Common myeloid progenitor, CD34-positive (primary cell): ENCODE results near the gene LGR6.
"Not testable (repeated sequence)": the region's sequence is repeated elsewhere in the genome, so short reads cannot be mapped to it uniquely, and the experiment has no call there.

Experiments used
- CTCF ChIA-PET: fragments of 350-600 bp; sonication (Branson Sonifier 250); formaldehyde crosslinking; loops from one replicate; lab custom pipeline; 2021; ENCODE audit warnings: antibody characterized with exemption; lab: Charles Lee
- POLR2A ChIA-PET: fragments of 350-600 bp; sonication (Branson Sonifier 250); formaldehyde crosslinking; loops from one replicate; lab custom pipeline; 2021; ENCODE audit warnings: antibody characterized with exemption; lab: Charles Lee
- DNase-seq, 3 donors: peaks; one replicate each; pipeline versions ENCODE4 v3.0.0 to v3.0.0-alpha.2; 2013
- H3K27ac ChIP-seq, 2 experiments: 1 replicate in 1 of 2; 2 replicates in 1 of 2; pipeline ENCODE4 v1.7.0; 2013; ENCODE audit warnings: inconsistent platforms in 2 of 2, low read length in 2 of 2, mild to moderate bottlenecking in 2 of 2, low read depth in 1 of 2, moderate library complexity in 1 of 2; ENCODE audit not compliant: severe bottlenecking in 2 of 2, insufficient read depth in 1 of 2, poor library complexity in 1 of 2
- H3K27me3 ChIP-seq, 5 experiments: replicated peaks in 2 of 5; 1 replicate in 3 of 5; 2 replicates in 2 of 5; pipeline versions ENCODE4 v1.6.1 to v1.7.0; 2013; ENCODE audit warnings: low read length in 4 of 5, mild to moderate bottlenecking in 2 of 5, moderate library complexity in 2 of 5, inconsistent platforms in 1 of 5; ENCODE audit not compliant: insufficient read depth in 5 of 5, control insufficient read depth in 4 of 5
- H3K36me3 ChIP-seq, 4 experiments: 1 replicate in 2 of 4; 2 replicates in 2 of 4; pipeline versions ENCODE4 v1.6.1 to v1.7.0; 2013; ENCODE audit warnings: low read length in 3 of 4, control low read depth in 1 of 4, mild to moderate bottlenecking in 1 of 4; ENCODE audit not compliant: control insufficient read depth in 4 of 4, insufficient read depth in 4 of 4
- H3K4me1 ChIP-seq, 4 experiments: 1 replicate in 3 of 4; 2 replicates in 1 of 4; pipeline versions ENCODE4 v1.6.1 to v1.7.1; 2013; ENCODE audit warnings: low read length in 3 of 4, mild to moderate bottlenecking in 3 of 4, control low read depth in 1 of 4, inconsistent platforms in 1 of 4, moderate library complexity in 1 of 4; ENCODE audit not compliant: control insufficient read depth in 4 of 4, insufficient read depth in 4 of 4; ENCODE audit errors: control extremely low read depth in 1 of 4
- H3K4me3 ChIP-seq, 7 experiments: 1 replicate in 4 of 7; 2 replicates in 3 of 7; pipeline versions ENCODE4 v1.5.1 to v1.7.0; 2013; ENCODE audit warnings: mild to moderate bottlenecking in 7 of 7, low read length in 6 of 7, moderate library complexity in 6 of 7, inconsistent platforms in 2 of 7, low read depth in 2 of 7, control low read depth in 1 of 7; ENCODE audit not compliant: insufficient read depth in 4 of 7, control insufficient read depth in 1 of 7; ENCODE audit errors: extremely low read depth in 1 of 7
- H3K9me3 ChIP-seq, 5 experiments: 1 replicate in 4 of 5; 2 replicates in 1 of 5; pipeline versions ENCODE4 v1.6.1 to v1.7.1; 2013; ENCODE audit warnings: low read length in 4 of 5, mild to moderate bottlenecking in 2 of 5, inconsistent platforms in 1 of 5, low read depth in 1 of 5, moderate library complexity in 1 of 5; ENCODE audit not compliant: control insufficient read depth in 4 of 5, insufficient read depth in 2 of 5; ENCODE audit errors: control extremely low read depth in 1 of 5
- WGBS: methylation state at CpG from one replicate; pipeline ENCODE4 v1.1.5; 2013; ENCODE audit not compliant: insufficient coverage; 5-methylcytosine and 5-hydroxymethylcytosine counted together

The LGR6 gene

GRCh38 chr1:202348509-202349205, 155.1 kb downstream of the LGR6 start, which contains the start of gene PPP1R12B:
Gene PPP1R12B (plus strand): TSS chr1:202348699. CDS start chr1:202348852, 153 bp downstream.
- Histone ChIP-seq H3K36me3 (peaks cover 0 to 2% (median 0%) of the 10 kb centered on the region in 4 experiments), H3K4me3 (peak within 1 kb of the TSS; percentile 67 to 99 (median 95)), H3K4me1 (peaks cover 5 to 18% (median 14%) of the 10 kb centered on the region in 4 experiments), H3K27ac (peak within 1 kb of the TSS; percentile 42 to 87), H3K9me3 (no peaks in the 10 kb centered on the region), H3K27me3 (no peaks in the 10 kb centered on the region)
- WGBS: 0% methylated on average over 58 of the region's 60 CpGs
- CTCF ChIA-PET: interaction anchor here (1.0 to 1.7 kb wide), 2 partner anchors 17 to 53 kb away, joined by 3 read pairs; no protein-coding TSS in a partner anchor
- POLR2A ChIA-PET: interaction anchor here (0.8 kb wide), 1 partner anchor 12 kb away, joined by 3 read pairs; no protein-coding TSS in a partner anchor
- peak; percentile 97 to 99 (median 99) for DNase-seq

GRCh38 chr1:202349206-202349928, 155.8 kb downstream of the LGR6 start:
- DNase-seq: peak in 2 of 3 donors; percentile 32 to 44
- POLR2A ChIA-PET: interaction anchor here (0.8 kb wide), 1 partner anchor 11 kb away, joined by 3 read pairs; no protein-coding TSS in a partner anchor
- 0% methylated on average over 7 of the region's 12 CpGs for WGBS

GRCh38 chr1:202351725-202352124, 158.1 kb downstream of the LGR6 start:
- WGBS: 80% methylated on average over 2 of the region's 2 CpGs
- peaks cover 0 to 2% (median 0%) of the 10 kb centered on the region in 4 experiments for H3K36me3 ChIP-seq
- H3K27me3 ChIP-seq: no peaks in the 10 kb centered on the region
- H3K9me3 ChIP-seq: no peaks in the 10 kb centered on the region
- H3K4me3 ChIP-seq: no peak overlapping the region
- no peak overlapping the region for H3K27ac ChIP-seq
- CTCF ChIA-PET: no interaction called here
- peaks cover 5 to 18% (median 13%) of the 10 kb centered on the region in 4 experiments for H3K4me1 ChIP-seq
- no peak for DNase-seq
- POLR2A ChIA-PET: no interaction called here

More at GRCh38 chr1:202349206-202349928, 155.8 kb downstream of the LGR6 start:
- Histone ChIP-seq H3K27ac (peak overlapping the region; percentile 42 to 87), H3K36me3 (peaks cover 0 to 2% (median 0%) of the 10 kb centered on the region in 4 experiments), H3K4me1 (peaks cover 5 to 18% (median 13%) of the 10 kb centered on the region in 4 experiments), H3K4me3 (peak overlapping the region; percentile 67 to 99 (median 95)), H3K9me3 (no peaks in the 10 kb centered on the region), H3K27me3 (no peaks in the 10 kb centered on the region)
- CTCF ChIA-PET: interaction anchor here (0.9 to 1.7 kb wide), 3 partner anchors 11 to 216 kb away, joined by 3 read pairs; no protein-coding TSS in a partner anchor

- H3K36me3 ChIP-seq, CTCF ChIA-PET, H3K27me3 ChIP-seq, DNase-seq, H3K4me3 ChIP-seq, POLR2A ChIA-PET, H3K9me3 ChIP-seq, H3K27ac ChIP-seq: not testable (repeated sequence)
- 98% methylated on average over 7 of the region's 11 CpGs for WGBS
- H3K4me1 ChIP-seq: peaks cover 5 to 18% (median 13%) of the 10 kb centered on the region in 4 experiments
Measured at GRCh38 chr1:202352583-202353197, 159.1 kb downstream of the LGR6 start.

GRCh38 chr1:202355944-202356553, 162.4 kb downstream of the LGR6 start:
- DNase-seq: no peak
- Histone ChIP-seq H3K4me3 (no peak overlapping the region), H3K27me3 (no peaks in the 10 kb centered on the region), H3K36me3 (peaks cover 0 to 2% (median 0%) of the 10 kb centered on the region in 4 experiments), H3K27ac (no peak overlapping the region), H3K9me3 (no peaks in the 10 kb centered on the region), H3K4me1 (peaks cover 0 to 2% (median 0%) of the 10 kb centered on the region in 4 experiments)
- POLR2A ChIA-PET: no interaction called here
- CTCF ChIA-PET: interaction anchor here (1.2 kb wide), 1 partner anchor 9 kb away, joined by 3 read pairs; no protein-coding TSS in a partner anchor

- peaks cover 0 to 2% (median 0%) of the 10 kb centered on the region in 4 experiments for H3K4me1 ChIP-seq
- no peak for DNase-seq
- no peak overlapping the region for H3K4me3 ChIP-seq
- no peaks in the 10 kb centered on the region for H3K36me3 ChIP-seq
- H3K27ac ChIP-seq: no peak overlapping the region
- POLR2A ChIA-PET: no interaction called here
- no peaks in the 10 kb centered on the region for H3K27me3 ChIP-seq
- CTCF ChIA-PET: no interaction called here
- no peaks in the 10 kb centered on the region for H3K9me3 ChIP-seq
Measured at GRCh38 chr1:202357506-202357905, 163.9 kb downstream of the LGR6 start.
